ENCODE data around the gene SPN. TPM values are rescaled to one million over a fixed set of nuclear protein-coding genes. Genes with fewer than 3 reads are reported as not detected.

The SPN gene
- total RNA-seq, 1 experiment from 2014 or later: 0.47 TPM

- H3K9me3 ChIP-seq (ENCODE audit: control insufficient read depth in 1 of 2, insufficient read depth in 1 of 2, low read depth in 1 of 2, low read length in 2 of 2): no peaks in the 10 kb centered on the region
- no peaks in the 10 kb centered on the region for H3K36me3 ChIP-seq (ENCODE audit: control insufficient read depth in 1 of 2, insufficient read depth in 2 of 2, low read length in 2 of 2)
- DNase-seq (ENCODE audit: low read depth, low spot score) (no peak), ATAC-seq (no peak)
- H3K79me2 ChIP-seq (ENCODE audit: insufficient read depth, low read length): no peaks in the 10 kb centered on the region
- no peaks in the 10 kb centered on the region for H3K9me2 ChIP-seq (ENCODE audit: insufficient read depth)
- RAD21 ChIA-PET (ENCODE audit: low non-redundant PET in 1 of 2, low total read pairs in 2 of 2, uncharacterized antibody in 2 of 2, unreplicated experiment in 2 of 2): interaction anchor here in 1 of 2 experiments (2.1 kb wide), 1 partner anchor 27 kb away, joined by 9 read pairs; no protein-coding TSS in a partner anchor
- no peak overlapping the region for H2AFZ ChIP-seq (ENCODE audit: low read depth, low read length, poor library complexity, severe bottlenecking)
- TF ChIP-seq MAX (IDR thresholded peaks at IDR 0.05) (no peak), CTCF (IDR thresholded peaks at IDR 0.05 in 2 of 3, conservative IDR thresholded peaks at IDR 0.05 in 1 of 3; ENCODE audit: borderline replicate concordance in 1 of 3, insufficient read depth in 1 of 3, low read depth in 2 of 3, low read length in 2 of 3) (no peak), EGR1 (IDR thresholded peaks at IDR 0.05; ENCODE audit: low read depth) (no peak), EZH2phosphoT487 (IDR thresholded peaks at IDR 0.05; ENCODE audit: borderline replicate concordance) (no peak), EZH2 (IDR thresholded peaks at IDR 0.05) (no peak), YY1 (IDR thresholded peaks at IDR 0.05; ENCODE audit: extremely low read depth, insufficient replicate concordance, low read depth, low read length) (no peak), RAD21 (IDR thresholded peaks at IDR 0.05; ENCODE audit: low read depth) (no peak), POLR2AphosphoS5 (IDR thresholded peaks at IDR 0.05; ENCODE audit: low read depth, low read length) (no peak), REST (IDR thresholded peaks at IDR 0.05; ENCODE audit: low read depth) (no peak), SP1 (IDR thresholded peaks at IDR 0.05; ENCODE audit: low read depth) (no peak), CEBPB (IDR thresholded peaks at IDR 0.05; ENCODE audit: low read depth) (no peak), FOSL1 (IDR thresholded peaks at IDR 0.05; ENCODE audit: low read depth) (no peak), TCF7L2 (IDR thresholded peaks at IDR 0.05; ENCODE audit: borderline replicate concordance, extremely low read depth, insufficient read depth, insufficient read length) (no peak), ZNF274 (IDR thresholded peaks at IDR 0.05; ENCODE audit: low read depth, low read length) (no peak), SRF (IDR thresholded peaks at IDR 0.05; ENCODE audit: low read depth) (no peak)
- no TSS peak for BruUV-seq (replicated peaks)
- no peak overlapping the region for H3K9ac ChIP-seq (ENCODE audit: low read length)
- no peaks in the 10 kb centered on the region for H3K27me3 ChIP-seq (ENCODE audit: insufficient read depth, low read length)
- POLR2A ChIA-PET: interaction anchor here (0.7 kb wide), 1 partner anchor 209 kb away, joined by 6 read pairs; no protein-coding TSS in a partner anchor
- H3K4me1 ChIP-seq (ENCODE audit: control insufficient read depth in 1 of 2, insufficient read depth in 2 of 2, low read length in 2 of 2): peaks cover 2 to 17% of the 10 kb centered on the region in 2 experiments; a peak in 3 of 4 replicates
- no peaks in the 10 kb centered on the region for H4K20me1 ChIP-seq (ENCODE audit: insufficient read depth)
- no peak overlapping the region for H3K27ac ChIP-seq (ENCODE audit: low read depth, low read length)
- CTCF ChIA-PET: interaction anchor here (1.1 to 4.1 kb wide), 5 partner anchors 10 to 330 kb away, joined by 3 to 34 read pairs (median 5); partner anchors contain the start of genes PAGR1 and TLCD3B
- intact Hi-C loops (cut with micrococcal nuclease): no loop called here
- H3K4me3 ChIP-seq (replicated peaks in 1 of 2; ENCODE audit: low read depth in 1 of 2, low read length in 2 of 2): no peak overlapping the region
- H3K4me2 ChIP-seq (ENCODE audit: low read length): no peak overlapping the region
These were observed 39.2 kb downstream of the SPN start for GRCh38 chr16:29702269-29702668.
